Hepatocyte (in vitro differentiated cells): ENCODE data around the gene PDCD6IP.

Experiments
- CTCF ChIP-seq: fragments of 200-600 bp; sonication (generic); IDR thresholded peaks from 2 replicates; pipeline ENCODE4 v1.5.1; 2016; ENCODE audit warnings: antibody characterized with exemption, mild to moderate bottlenecking; ENCODE audit not compliant: poor library complexity
- EZH2 ChIP-seq: fragments of 200-600 bp; sonication (generic); IDR thresholded peaks from 2 replicates; pipeline ENCODE4 v1.6.1; 2016; ENCODE audit warnings: antibody characterized with exemption, mild to moderate bottlenecking, borderline replicate concordance
- EZH2phosphoT487 ChIP-seq: fragments of 200-600 bp; sonication (generic); IDR thresholded peaks from one replicate; pipeline ENCODE4 v1.6.1; 2018; ENCODE audit warnings: antibody characterized with exemption, mild to moderate bottlenecking, low read depth, moderate library complexity; ENCODE audit not compliant: unreplicated experiment, severe bottlenecking

DNA sequence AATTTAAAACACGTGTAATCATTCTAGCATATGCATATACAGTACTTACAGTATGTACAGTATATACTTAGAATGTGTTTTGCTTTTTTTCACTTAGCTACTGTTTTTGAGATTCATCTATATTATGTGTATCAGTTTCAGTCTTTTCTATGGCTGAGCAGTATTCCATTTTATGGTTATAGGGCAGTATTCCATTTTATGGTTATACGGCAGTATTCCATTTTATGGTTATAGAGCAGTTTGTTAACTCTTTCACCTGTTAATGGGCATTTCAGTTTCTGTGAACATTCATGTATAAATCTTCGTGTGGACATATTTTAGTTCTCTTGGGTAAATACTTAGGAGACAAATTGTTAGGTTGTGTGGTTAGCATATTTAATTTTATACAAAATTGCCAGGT lies 40.9 kb downstream of the PDCD6IP start:
- TF ChIP-seq EZH2phosphoT487 (no peak), EZH2 (no peak), CTCF (no peak)
